ENCODE data around the gene FANCB. TPM values are rescaled to one million over a fixed set of nuclear protein-coding genes. Genes with fewer than 3 reads are reported as not detected.

The FANCB gene
- total and polyA plus RNA-seq, 2 experiments from 2014 or later = 1.3 TPM; not detected in 1

DNA sequence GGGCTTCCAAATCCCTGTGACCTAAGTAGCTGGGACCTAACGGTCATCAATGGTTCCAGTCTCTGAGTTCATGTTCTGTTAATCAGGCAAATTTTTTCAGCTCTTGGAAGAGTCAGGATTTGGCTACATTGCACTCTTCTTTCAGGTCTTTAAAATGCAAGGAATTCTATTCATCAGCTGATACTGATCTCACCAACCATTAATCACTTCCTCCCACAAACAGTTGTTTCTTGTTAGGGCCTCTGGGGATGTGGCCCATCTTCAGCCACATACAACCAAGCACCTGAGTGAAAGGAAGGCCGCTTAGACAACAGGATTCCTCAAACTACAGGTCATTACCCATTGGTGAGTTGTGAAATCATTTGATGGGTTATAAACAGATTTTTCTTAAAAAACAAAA, 71.7 kb downstream of the FANCB start:
- no peaks in the 10 kb centered on the region for H3K4me1 ChIP-seq (ENCODE audit: low read depth)
- H3K4me3 ChIP-seq = no peak overlapping the region
- no peaks in the 10 kb centered on the region for H3K9me3 ChIP-seq (ENCODE audit: low read depth)
- no peaks in the 10 kb centered on the region for H3K36me3 ChIP-seq
- TF ChIP-seq, protein P1, sequence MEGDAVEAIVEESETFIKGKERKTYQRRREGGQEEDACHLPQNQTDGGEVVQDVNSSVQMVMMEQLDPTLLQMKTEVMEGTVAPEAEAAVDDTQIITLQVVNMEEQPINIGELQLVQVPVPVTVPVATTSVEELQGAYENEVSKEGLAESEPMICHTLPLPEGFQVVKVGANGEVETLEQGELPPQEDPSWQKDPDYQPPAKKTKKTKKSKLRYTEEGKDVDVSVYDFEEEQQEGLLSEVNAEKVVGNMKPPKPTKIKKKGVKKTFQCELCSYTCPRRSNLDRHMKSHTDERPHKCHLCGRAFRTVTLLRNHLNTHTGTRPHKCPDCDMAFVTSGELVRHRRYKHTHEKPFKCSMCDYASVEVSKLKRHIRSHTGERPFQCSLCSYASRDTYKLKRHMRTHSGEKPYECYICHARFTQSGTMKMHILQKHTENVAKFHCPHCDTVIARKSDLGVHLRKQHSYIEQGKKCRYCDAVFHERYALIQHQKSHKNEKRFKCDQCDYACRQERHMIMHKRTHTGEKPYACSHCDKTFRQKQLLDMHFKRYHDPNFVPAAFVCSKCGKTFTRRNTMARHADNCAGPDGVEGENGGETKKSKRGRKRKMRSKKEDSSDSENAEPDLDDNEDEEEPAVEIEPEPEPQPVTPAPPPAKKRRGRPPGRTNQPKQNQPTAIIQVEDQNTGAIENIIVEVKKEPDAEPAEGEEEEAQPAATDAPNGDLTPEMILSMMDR (IDR thresholded peaks at IDR 0.05; ENCODE audit: low read depth, low read length) = no peak
- H3K27me3 ChIP-seq = no peaks in the 10 kb centered on the region
- no peak overlapping the region for H3K27ac ChIP-seq
- DNase-seq (ENCODE audit: low read depth in 1 of 2, low spot score in 1 of 2) = no peak

DNA sequence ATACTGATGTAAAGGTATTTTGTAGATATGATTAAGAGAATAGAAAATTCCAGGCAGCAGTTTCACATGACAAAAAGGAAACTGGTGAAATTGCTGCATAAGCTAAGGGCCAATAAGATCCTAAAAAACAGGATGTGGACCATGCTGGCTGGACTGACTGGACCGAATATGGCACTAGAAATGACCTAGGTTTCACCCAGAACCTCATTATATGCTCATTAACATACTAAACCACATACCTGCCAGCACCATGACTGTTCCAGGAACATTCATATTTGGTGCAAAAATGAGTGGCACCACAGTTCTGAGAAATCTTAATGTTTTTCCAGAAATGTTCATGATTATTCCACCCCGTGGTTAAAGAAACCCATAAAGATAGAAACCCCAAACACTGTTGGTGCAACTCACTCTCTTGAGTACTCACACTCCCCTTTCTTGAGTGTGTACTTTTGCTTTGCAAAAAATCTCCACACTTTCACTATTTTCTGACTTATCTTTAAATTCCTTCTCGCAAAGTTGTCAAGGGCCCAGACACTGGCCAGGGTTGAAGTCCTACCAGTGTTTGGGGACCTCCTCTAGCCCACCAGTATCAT, 74.0 kb downstream of the FANCB start:
- H3K27me3 ChIP-seq = no peaks in the 10 kb centered on the region
- TF ChIP-seq, protein P1 (IDR thresholded peaks at IDR 0.05; ENCODE audit: low read depth, low read length) = no peak
- no peak overlapping the region for H3K27ac ChIP-seq
- no peak for DNase-seq (ENCODE audit: low read depth in 1 of 2, low spot score in 1 of 2)
- no peak overlapping the region for H3K4me3 ChIP-seq
- no peaks in the 10 kb centered on the region for H3K36me3 ChIP-seq
- no peaks in the 10 kb centered on the region for H3K4me1 ChIP-seq (ENCODE audit: low read depth)
- H3K9me3 ChIP-seq (ENCODE audit: low read depth) = no peaks in the 10 kb centered on the region

Other genes with a start within 250 kb of the FANCB start
- 10.3 and 11.1 TPM in 2 replicates for gene MOSPD2, start 352 bp upstream of the FANCB start, total RNA-seq
- gene MOSPD2, start 352 bp upstream of the FANCB start, polyA plus RNA-seq = 5.8 and 10.2 TPM in 2 replicates